Activated CD8-positive, alpha-beta memory T cell treated with anti-CD3 and anti-CD28 coated beads, Interleukin-2, amount 50 U/mL, for 48 hours (primary cell): ENCODE data around the gene DMC1.

Experiments
- DNase-seq: peaks from one replicate; pipeline ENCODE4 v3.0.0-alpha.2; 2020

DMC1 gene

DNA sequence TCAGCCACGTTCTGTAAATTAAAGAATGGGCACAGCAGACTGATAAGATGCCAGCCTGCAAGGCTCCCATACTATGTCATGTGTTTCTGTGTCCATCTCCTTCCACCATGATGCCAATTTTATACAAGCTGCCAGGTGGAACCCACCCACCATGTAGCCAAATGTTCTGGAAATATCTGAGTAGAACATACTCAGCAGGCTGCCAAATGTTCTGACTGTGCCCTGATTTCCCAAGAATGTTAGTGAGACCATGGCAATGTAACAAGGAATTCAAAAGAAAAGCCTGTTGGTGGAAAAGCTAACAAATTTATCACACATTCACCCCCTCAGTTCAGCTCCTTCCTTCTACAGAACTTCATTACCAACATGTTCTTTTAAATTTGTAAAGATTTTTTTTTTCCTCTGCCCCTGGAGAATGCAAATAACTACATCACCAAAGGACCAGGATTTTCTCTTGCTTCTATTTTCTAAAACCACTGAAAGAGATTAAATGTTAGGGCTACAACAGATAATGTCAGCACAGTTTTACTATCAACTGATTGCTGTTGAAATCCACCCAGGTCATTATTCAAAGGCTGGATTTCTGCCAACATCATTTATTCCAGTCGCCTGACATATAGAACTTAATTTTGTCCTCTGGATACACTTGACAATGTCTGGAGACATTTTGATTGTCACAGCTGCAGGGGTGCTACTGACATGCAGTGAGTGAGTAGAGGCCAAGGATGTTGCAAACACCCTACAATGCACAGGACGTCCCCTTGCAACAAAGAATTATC lies 3.1 kb downstream of the DMC1 start:
- DNase-seq = no peak

- DNase-seq = no peak
Measured at GRCh38 chr22:38565441-38565840, 4.5 kb downstream of the DMC1 start.

- no peak for DNase-seq
Measured at GRCh38 chr22:38564669-38565068, 5.3 kb downstream of the DMC1 start.

DNA sequence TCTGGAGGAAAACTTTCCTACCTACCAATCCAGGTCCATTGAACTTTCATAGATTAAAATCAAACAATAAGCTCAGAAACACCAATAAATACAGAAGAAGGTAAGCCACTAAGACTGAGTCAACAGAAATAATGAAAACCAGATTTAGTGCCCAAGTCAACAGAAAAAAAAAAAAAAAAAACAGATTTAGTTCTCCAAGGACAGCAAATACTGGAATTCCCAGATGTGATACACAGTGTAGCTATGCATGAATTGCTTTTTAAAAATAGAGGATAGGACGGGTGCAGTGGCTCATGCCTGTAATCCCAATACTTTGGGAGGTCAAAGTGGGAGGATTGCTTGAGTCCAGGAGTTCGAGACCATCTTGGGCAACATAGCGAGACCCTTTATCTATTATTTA lies 15.7 kb downstream of the DMC1 start:
- DNase-seq = no peak

GRCh38 chr22:38549101-38549894 lies 20.7 kb downstream of the DMC1 start:
- no peak for DNase-seq

DNA sequence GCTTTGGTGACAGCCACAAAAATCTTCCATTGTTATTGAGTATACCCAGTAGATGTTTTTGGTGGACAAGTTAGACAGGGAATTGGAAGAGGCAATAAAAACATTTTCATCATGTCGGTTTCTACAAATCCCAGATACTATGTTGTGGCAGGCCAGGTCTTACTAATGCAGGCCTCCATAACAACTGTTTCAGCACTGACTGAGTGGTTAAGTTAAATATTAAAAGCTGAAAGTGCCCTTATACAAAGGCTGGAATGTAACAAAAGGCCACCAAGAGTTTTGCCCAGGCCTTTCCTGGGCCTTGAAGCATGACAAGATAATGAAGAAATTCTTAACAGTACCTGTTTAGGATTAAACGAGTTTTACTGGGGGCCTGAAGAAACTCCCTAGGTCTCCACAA lies 29.3 kb downstream of the DMC1 start:
- no peak for DNase-seq

- no peak for DNase-seq
Measured at GRCh38 chr22:38531251-38531938, 38.6 kb downstream of the DMC1 start.

- no peak for DNase-seq
Measured at GRCh38 chr22:38524429-38524828, 45.6 kb downstream of the DMC1 start.

- DNase-seq = no peak
Measured at GRCh38 chr22:38523479-38523878, 46.5 kb downstream of the DMC1 start.

DNA sequence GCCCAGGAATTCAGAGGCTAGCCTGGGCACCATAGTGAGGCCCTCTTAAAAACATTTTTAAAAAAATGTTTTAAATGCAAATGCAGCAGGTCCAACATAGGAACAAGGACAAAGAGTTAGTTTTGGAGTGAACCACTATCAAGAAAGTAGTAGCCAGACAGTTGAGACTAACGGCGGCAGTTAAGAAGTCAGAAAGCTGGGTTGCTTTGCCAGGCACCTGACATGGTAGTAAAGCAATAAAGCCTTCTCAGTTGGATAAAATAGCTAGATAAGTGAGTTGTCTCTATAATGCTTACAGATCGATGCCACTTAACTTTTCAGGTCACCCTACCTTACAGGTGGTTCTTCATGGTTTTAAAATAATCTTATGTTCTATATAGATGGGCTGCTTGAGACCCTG lies 47.0 kb downstream of the DMC1 start:
- DNase-seq = no peak

GRCh38 chr22:38519453-38520250 lies 50.3 kb downstream of the DMC1 start:
- DNase-seq = no peak

GRCh38 chr22:38518620-38519019 lies 51.4 kb downstream of the DMC1 start:
- no peak for DNase-seq

DNA sequence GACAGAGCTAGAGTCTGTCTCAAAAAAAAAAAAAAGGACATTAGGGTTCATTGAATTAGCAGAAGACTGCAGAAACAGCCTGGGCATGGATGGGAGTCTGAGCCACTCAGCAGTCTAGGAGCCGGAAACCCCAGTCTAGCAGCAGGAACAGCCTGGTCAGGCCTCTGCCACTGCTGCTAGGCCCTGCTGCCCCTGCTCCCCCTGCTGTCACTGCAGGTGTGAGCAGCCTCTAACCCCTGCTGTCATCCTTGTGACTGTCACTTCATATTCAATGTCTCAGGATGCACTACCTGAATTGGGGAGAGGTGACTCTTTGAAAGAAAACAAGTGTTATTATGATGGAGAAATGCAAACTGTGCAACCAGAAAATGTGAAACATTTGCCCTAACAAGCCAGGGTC lies 56.9 kb downstream of the DMC1 start:
- no peak for DNase-seq

- no peak for DNase-seq
Measured at GRCh38 chr22:38510416-38510970, 59.5 kb downstream of the DMC1 start.

- DNase-seq = peak; percentile 98
Measured at GRCh38 chr22:38506118-38506962, 63.6 kb downstream of the DMC1 start, which contains the start of gene DDX17. Gene DDX17 (minus strand): TSS chr22:38506311.

DNA sequence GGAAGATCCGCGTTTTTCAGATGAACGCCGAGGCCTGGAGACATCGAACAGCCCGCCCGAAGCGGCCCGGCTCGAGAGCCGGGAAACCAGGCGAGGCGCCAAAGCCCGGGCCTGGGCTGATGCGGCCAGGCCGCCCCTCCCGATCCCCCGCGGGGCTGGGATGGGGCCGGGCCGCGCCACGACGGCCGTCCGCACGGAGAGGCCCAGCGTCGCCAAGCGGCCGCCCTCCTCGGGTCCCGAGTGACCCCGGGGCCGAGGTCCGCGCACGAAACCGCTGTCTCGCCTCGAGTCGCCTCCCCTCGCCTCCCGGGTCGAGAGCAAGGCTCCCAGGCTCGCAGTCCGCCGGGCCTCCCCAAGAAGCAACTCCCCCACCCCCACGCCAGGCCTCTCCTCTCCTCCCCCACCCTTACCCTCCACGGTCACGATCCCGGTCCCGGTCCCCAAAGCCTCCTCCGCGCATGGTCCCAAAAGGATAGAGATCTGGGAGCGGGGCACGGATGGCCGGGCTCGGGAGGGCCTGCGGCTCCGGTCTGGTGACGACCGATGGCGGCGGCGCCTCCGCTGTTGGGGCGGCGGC lies 64.4 kb downstream of the DMC1 start:
- DNase-seq = no peak

DNA sequence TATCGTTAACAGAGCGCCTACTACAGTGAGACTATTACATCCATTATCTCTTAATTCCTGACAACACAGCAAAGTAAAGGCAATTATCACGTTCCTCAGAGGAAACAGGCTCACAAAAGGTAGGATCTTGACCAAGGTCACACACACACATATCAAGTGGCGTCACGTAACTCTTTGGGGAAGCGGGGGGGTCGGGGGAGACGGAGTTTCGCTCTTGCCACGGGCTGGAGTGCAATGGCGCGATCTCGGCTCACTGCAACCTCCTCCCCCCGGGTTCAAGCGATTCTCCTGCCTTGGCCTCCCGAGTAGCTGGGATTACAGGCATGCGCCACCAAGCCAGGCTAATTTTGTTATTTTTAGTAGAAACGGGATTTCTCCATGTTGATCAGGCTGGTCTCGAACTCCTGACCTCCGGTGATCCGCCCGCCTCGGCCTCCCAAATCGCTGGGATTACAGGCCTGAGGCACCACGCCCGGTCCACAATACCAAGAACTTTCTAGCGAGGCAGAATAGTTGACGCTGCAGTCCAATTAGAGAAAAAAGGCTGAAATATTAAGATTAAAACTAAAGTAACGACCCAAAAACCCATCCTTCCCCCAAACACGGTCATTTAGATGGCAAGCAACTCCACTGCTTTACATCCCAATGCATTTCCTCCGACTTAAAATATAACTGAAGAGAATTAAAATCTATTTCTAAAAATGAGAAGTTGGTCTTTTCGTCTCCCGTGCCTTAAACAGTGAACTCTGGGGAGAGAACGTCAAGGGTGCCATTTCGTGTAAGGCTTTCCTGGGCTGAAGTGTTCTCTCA lies 65.0 kb downstream of the DMC1 start:
- DNase-seq = peak; percentile 80

- DNase-seq = no peak
Measured at GRCh38 chr22:38503021-38503420, 67.0 kb downstream of the DMC1 start.

- no peak for DNase-seq
Measured at GRCh38 chr22:38501797-38502672, 67.9 kb downstream of the DMC1 start.
